T-helper 17 cell (primary cell): Measurements from ENCODE around the gene KRT79. TPM values are rescaled to one million over a fixed set of nuclear protein-coding genes. Genes with fewer than 3 reads are reported as not detected.

Experiments
- ATAC-seq: fragments of 150-1000 bp; cut with Tn5 transposase; 2 replicates; pipeline ENCODE4 v1.10.0; 2021; ENCODE audit warnings: mild to moderate bottlenecking, moderate library complexity
- DNase-seq, 3 donors: peaks; one replicate each; pipeline versions ENCODE4 v3.0.0 to v3.0.0-alpha.2; 2020 to 2021
- H3K9me3 ChIP-seq: one replicate; pipeline ENCODE4 v1.7.0; 2013; ENCODE audit warnings: low read length, mild to moderate bottlenecking; ENCODE audit not compliant: control insufficient read depth, poor library complexity, severe bottlenecking
- H3K27ac Mint-ChIP-seq: one replicate; pipeline ENCODE4 v1.8.0; 2022; ENCODE audit warnings: mild to moderate bottlenecking, moderate library complexity, mixed read lengths
- H3K27me3 Mint-ChIP-seq: one replicate; pipeline ENCODE4 v1.8.0; 2022; ENCODE audit warnings: mixed read lengths
- H3K36me3 Mint-ChIP-seq: one replicate; pipeline ENCODE4 v1.8.0; 2022; ENCODE audit warnings: low read depth, mixed read lengths
- H3K4me1 Mint-ChIP-seq: one replicate; pipeline ENCODE4 v1.8.0; 2022; ENCODE audit warnings: mild to moderate bottlenecking, mixed read lengths
- H3K4me3 Mint-ChIP-seq: one replicate; pipeline ENCODE4 v1.8.0; 2022; ENCODE audit warnings: mild to moderate bottlenecking, moderate library complexity, mixed read lengths
- total RNA-seq, 4 donors: library from RNA in 2 of 4; stranded (reverse) in 2 of 4; gene quantifications; one replicate each; pipeline ENCODE4 v1.2.3 and lab custom pipeline; 2022 to 2026

Gene KRT79
- total RNA-seq, 2 donors from 2014 or later, result not detected

GRCh38 chr12:52808573-52809160 lies 25.4 kb downstream of the KRT79 start:
- DNase-seq (no peak), ATAC-seq (no peak)
- H3K4me1 Mint-ChIP-seq, result no peaks in the 10 kb centered on the region
- no peak overlapping the region for H3K4me3 Mint-ChIP-seq
- H3K9me3 ChIP-seq, result no peaks in the 10 kb centered on the region
- H3K27me3 Mint-ChIP-seq, result peaks cover 52% of the 10 kb centered on the region
- no peak overlapping the region for H3K27ac Mint-ChIP-seq
- no peaks in the 10 kb centered on the region for H3K36me3 Mint-ChIP-seq

GRCh38 chr12:52807544-52808470 lies 26.3 kb downstream of the KRT79 start:
- Mint-ChIP-seq H3K36me3 (peaks cover 3% of the 10 kb centered on the region), H3K27me3 (peaks cover 52% of the 10 kb centered on the region), H3K27ac (no peak overlapping the region), H3K4me1 (no peaks in the 10 kb centered on the region), H3K4me3 (no peak overlapping the region)
- H3K9me3 ChIP-seq, result no peaks in the 10 kb centered on the region
- ATAC-seq (no peak), DNase-seq (no peak)

GRCh38 chr12:52806821-52807543 lies 27.1 kb downstream of the KRT79 start:
- DNase-seq (no peak), ATAC-seq (no peak)
- no peaks in the 10 kb centered on the region for H3K9me3 ChIP-seq
- no peak overlapping the region for H3K4me3 Mint-ChIP-seq
- H3K4me1 Mint-ChIP-seq, result no peaks in the 10 kb centered on the region
- H3K27me3 Mint-ChIP-seq, result peaks cover 52% of the 10 kb centered on the region
- no peak overlapping the region for H3K27ac Mint-ChIP-seq
- H3K36me3 Mint-ChIP-seq, result peaks cover 3% of the 10 kb centered on the region

GRCh38 chr12:52806169-52806811 lies 27.8 kb downstream of the KRT79 start:
- no peak for DNase-seq
- peaks cover 3% of the 10 kb centered on the region for H3K36me3 Mint-ChIP-seq
- H3K27me3 Mint-ChIP-seq, result peaks cover 56% of the 10 kb centered on the region
- H3K4me3 Mint-ChIP-seq, result no peak overlapping the region
- no peak for ATAC-seq
- no peaks in the 10 kb centered on the region for H3K9me3 ChIP-seq
- no peak overlapping the region for H3K27ac Mint-ChIP-seq
- no peaks in the 10 kb centered on the region for H3K4me1 Mint-ChIP-seq

- H3K9me3 ChIP-seq, result no peaks in the 10 kb centered on the region
- Mint-ChIP-seq H3K36me3 (peaks cover 3% of the 10 kb centered on the region), H3K4me1 (no peaks in the 10 kb centered on the region), H3K27ac (no peak overlapping the region), H3K27me3 (peaks cover 59% of the 10 kb centered on the region), H3K4me3 (no peak overlapping the region)
- ATAC-seq (no peak), DNase-seq (no peak)
These were observed 28.4 kb downstream of the KRT79 start for GRCh38 chr12:52805739-52806138.

- Mint-ChIP-seq H3K4me1 (no peaks in the 10 kb centered on the region), H3K27me3 (peaks cover 60% of the 10 kb centered on the region), H3K27ac (no peak overlapping the region), H3K4me3 (no peak overlapping the region), H3K36me3 (peaks cover 3% of the 10 kb centered on the region)
- no peaks in the 10 kb centered on the region for H3K9me3 ChIP-seq
- no peak for DNase-seq
- no peak for ATAC-seq
These were observed 29.1 kb downstream of the KRT79 start for GRCh38 chr12:52805000-52805399.

- peaks cover 53% of the 10 kb centered on the region for H3K27me3 Mint-ChIP-seq
- no peaks in the 10 kb centered on the region for H3K4me1 Mint-ChIP-seq
- peaks cover 5% of the 10 kb centered on the region for H3K36me3 Mint-ChIP-seq
- H3K4me3 Mint-ChIP-seq, result no peak overlapping the region
- H3K9me3 ChIP-seq, result no peaks in the 10 kb centered on the region
- H3K27ac Mint-ChIP-seq, result no peak overlapping the region
- DNase-seq, result no peak
- no peak for ATAC-seq
These were observed 31.7 kb downstream of the KRT79 start for GRCh38 chr12:52802442-52802841.

- ATAC-seq (no peak), DNase-seq (no peak)
- Mint-ChIP-seq H3K4me3 (no peak overlapping the region), H3K27ac (no peak overlapping the region), H3K4me1 (no peaks in the 10 kb centered on the region), H3K27me3 (peaks cover 47% of the 10 kb centered on the region), H3K36me3 (peaks cover 5% of the 10 kb centered on the region)
- no peaks in the 10 kb centered on the region for H3K9me3 ChIP-seq
These were observed 32.3 kb downstream of the KRT79 start for GRCh38 chr12:52801773-52802172.

- H3K27ac Mint-ChIP-seq, result no peak overlapping the region
- no peak for DNase-seq
- H3K27me3 Mint-ChIP-seq, result peaks cover 42% of the 10 kb centered on the region
- no peaks in the 10 kb centered on the region for H3K4me1 Mint-ChIP-seq
- H3K36me3 Mint-ChIP-seq, result peaks cover 5% of the 10 kb centered on the region
- no peaks in the 10 kb centered on the region for H3K9me3 ChIP-seq
- no peak for ATAC-seq
- H3K4me3 Mint-ChIP-seq, result no peak overlapping the region
These were observed 33.7 kb downstream of the KRT79 start for GRCh38 chr12:52800259-52800917.

- ATAC-seq, result no peak
- H3K27ac Mint-ChIP-seq, result no peak overlapping the region
- H3K27me3 Mint-ChIP-seq, result peaks cover 43% of the 10 kb centered on the region
- H3K4me1 Mint-ChIP-seq, result no peaks in the 10 kb centered on the region
- H3K4me3 Mint-ChIP-seq, result no peak overlapping the region
- no peak for DNase-seq
- H3K36me3 Mint-ChIP-seq, result peaks cover 5% of the 10 kb centered on the region
- no peaks in the 10 kb centered on the region for H3K9me3 ChIP-seq
These were observed 34.5 kb downstream of the KRT79 start for GRCh38 chr12:52799505-52800211.

- no peak overlapping the region for H3K27ac Mint-ChIP-seq
- DNase-seq (no peak), ATAC-seq (no peak)
- H3K4me1 Mint-ChIP-seq, result no peaks in the 10 kb centered on the region
- no peaks in the 10 kb centered on the region for H3K9me3 ChIP-seq
- peaks cover 5% of the 10 kb centered on the region for H3K36me3 Mint-ChIP-seq
- H3K4me3 Mint-ChIP-seq, result no peak overlapping the region
- peaks cover 46% of the 10 kb centered on the region for H3K27me3 Mint-ChIP-seq
These were observed 35.2 kb downstream of the KRT79 start for GRCh38 chr12:52798671-52799504.
